SK-N-SH (cell line): ENCODE measurements around the gene STAP2. TPM values are rescaled to one million over a fixed set of nuclear protein-coding genes. Genes with fewer than 3 reads are reported as not detected.

Experiments used
- CTCF ChIA-PET: fragments of 300-600, 350-600 bp; formaldehyde crosslinking; extraction: SDS; loops from one replicate; lab custom pipeline; 2021; lab: Yijun Ruan, JAX
- POLR2A ChIA-PET: fragments of 350-600 bp; sonication (Branson Sonifier 250); formaldehyde crosslinking; extraction: SDS; loops from one replicate; lab custom pipeline; 2020; ENCODE audit warnings: antibody characterized with exemption, inconsistent platforms; lab: Yijun Ruan, JAX
- DNase-seq: peaks from one replicate; pipeline ENCODE4 v3.0.0; 2012
- H2AFZ ChIP-seq: fragments of 200-600 bp; sonication (generic); 2 replicates; pipeline ENCODE4 v1.8.1; 2016; ENCODE audit warnings: antibody characterized with exemption, mild to moderate bottlenecking, low read depth
- H3F3A ChIP-seq: fragments of 200-600 bp; sonication (generic); replicated peaks from 2 replicates; pipeline ENCODE3; 2016; ENCODE audit warnings: antibody characterized with exemption, mild to moderate bottlenecking; ENCODE audit not compliant: insufficient read depth
- H3K27ac ChIP-seq, 2 experiments: fragments of 200-500 bp in 1 of 2; fragments of 200-600 bp in 1 of 2; sonication (Bioruptor generic) in 1 of 2; sonication (generic), shearing (Covaris generic) in 1 of 2; 2 replicates each; pipeline versions ENCODE4 v1.5.1 to v1.6.1; 2014 to 2016; ENCODE audit warnings: low read depth in 2 of 2, inconsistent platforms in 1 of 2, low read length in 1 of 2, mild to moderate bottlenecking in 1 of 2, mixed read lengths in 1 of 2
- H3K27me3 ChIP-seq: fragments of 200-600 bp; sonication (generic), shearing (Covaris generic); 2 replicates; pipeline ENCODE4 v1.6.1; 2016; ENCODE audit warnings: mixed run types; ENCODE audit not compliant: insufficient read depth
- H3K36me3 ChIP-seq, 2 experiments: fragments of 200-500 bp in 1 of 2; fragments of 200-600 bp in 1 of 2; sonication (Bioruptor generic) in 1 of 2; sonication (generic) in 1 of 2; replicated peaks in 1 of 2; 2 replicates each; pipeline versions ENCODE3 to v1.5.1; 2014 to 2016; ENCODE audit warnings: low read length in 1 of 2, mild to moderate bottlenecking in 1 of 2; ENCODE audit not compliant: insufficient read depth in 2 of 2, control insufficient read depth in 1 of 2
- H3K4me1 ChIP-seq, 2 experiments: fragments of 200-500 bp in 1 of 2; fragments of 200-600 bp in 1 of 2; sonication (Bioruptor generic) in 1 of 2; sonication (generic), shearing (Covaris generic) in 1 of 2; 2 replicates each; pipeline versions ENCODE4 v1.5.1 to v1.6.1; 2014 to 2016; ENCODE audit warnings: low read depth in 1 of 2, low read length in 1 of 2, mixed run types in 1 of 2; ENCODE audit not compliant: insufficient read depth in 2 of 2, control insufficient read depth in 1 of 2
- H3K4me2 ChIP-seq: fragments of 200-600 bp; sonication (generic), shearing (Covaris generic); 2 replicates; pipeline ENCODE4 v1.6.1; 2017; ENCODE audit warnings: mixed run types
- H3K4me3 ChIP-seq, 2 experiments: fragments of 200-500 bp in 1 of 2; fragments of 200-600 bp in 1 of 2; sonication (Bioruptor generic) in 1 of 2; sonication (generic), shearing (Covaris generic) in 1 of 2; 2 replicates each; pipeline versions ENCODE4 v1.5.1 to v1.8.1; 2014 to 2016; ENCODE audit warnings: low read depth in 2 of 2, inconsistent platforms in 1 of 2, low read length in 1 of 2, mild to moderate bottlenecking in 1 of 2, mixed read lengths in 1 of 2, moderate library complexity in 1 of 2
- H3K79me2 ChIP-seq: fragments of 200-600 bp; sonication (generic); 2 replicates; pipeline ENCODE4 v1.8.1; 2017; ENCODE audit warnings: mild to moderate bottlenecking; ENCODE audit not compliant: insufficient read depth
- H3K9ac ChIP-seq: fragments of 200-600 bp; sonication (generic); 2 replicates; pipeline ENCODE4 v1.6.1; 2017; ENCODE audit warnings: mixed run types
- H3K9me2 ChIP-seq: fragments of 200-600 bp; sonication (generic); 2 replicates; pipeline ENCODE4 v1.6.1; 2017; ENCODE audit warnings: mixed run types
- H3K9me3 ChIP-seq: fragments of 200-600 bp; sonication (generic); 2 replicates; pipeline ENCODE4 v1.6.1; 2017; ENCODE audit warnings: mixed run types, mild to moderate bottlenecking, moderate library complexity
- H4K20me1 ChIP-seq: fragments of 200-600 bp; sonication (generic); 2 replicates; pipeline ENCODE4 v1.6.1; 2017; ENCODE audit warnings: mild to moderate bottlenecking, mixed run types; ENCODE audit not compliant: insufficient read depth
- CHD2 ChIP-seq: fragments of 150-350 bp; IDR thresholded peaks from 2 replicates; pipeline ENCODE4 v1.6.1; 2018; ENCODE audit warnings: low read length; ENCODE audit not compliant: partially characterized antibody
- EP300 ChIP-seq, 2 experiments: IDR thresholded peaks; 2 replicates each; pipeline versions ENCODE4 v1.4.0 to v1.6.1; 2012; ENCODE audit warnings: borderline replicate concordance in 1 of 2, low read depth in 1 of 2, low read length in 1 of 2
- FOXJ3 ChIP-seq: sonication (generic); formaldehyde crosslinking; IDR thresholded peaks from 2 replicates; pipeline ENCODE4 v1.5.1; 2020; ENCODE audit warnings: mild to moderate bottlenecking, missing genetic modification reagents
- FOXM1 ChIP-seq: IDR thresholded peaks from 2 replicates; pipeline ENCODE4 v1.4.0; 2012; ENCODE audit warnings: low read depth, mild to moderate bottlenecking
- GABPA ChIP-seq: IDR thresholded peaks from 2 replicates; pipeline ENCODE4 v1.4.0; 2012; ENCODE audit warnings: low read depth, mild to moderate bottlenecking
- NFIC ChIP-seq: IDR thresholded peaks from 2 replicates; pipeline ENCODE4 v1.4.0; 2012; ENCODE audit warnings: borderline replicate concordance
- NRF1 ChIP-seq: IDR thresholded peaks from 2 replicates; pipeline ENCODE4 v1.6.1; 2012; ENCODE audit warnings: low read depth, mild to moderate bottlenecking, low read length
- POLR2AphosphoS5 ChIP-seq: IDR thresholded peaks from 2 replicates; pipeline ENCODE4 v1.6.1; 2012; ENCODE audit warnings: low read depth, low read length
- RAD21 ChIP-seq: IDR thresholded peaks from 2 replicates; pipeline ENCODE4 v1.6.1; 2012; ENCODE audit warnings: mild to moderate bottlenecking, low read length
- RFX5 ChIP-seq: IDR thresholded peaks from 2 replicates; pipeline ENCODE4 v1.6.1; 2012; ENCODE audit warnings: mild to moderate bottlenecking, improper control_type of control experiment, low read length
- SIN3A ChIP-seq: IDR thresholded peaks from 2 replicates; pipeline ENCODE4 v1.6.1; 2012; ENCODE audit warnings: low read depth, mild to moderate bottlenecking, low read length, moderate library complexity, borderline replicate concordance
- WGBS: methylation state at CpG from one replicate; pipeline ENCODE4 v1.1.6; 2017; ENCODE audit warnings: low lambda C conversion rate; 5-methylcytosine and 5-hydroxymethylcytosine counted together
- polyA plus RNA-seq, 3 experiments: library from polyadenylated mRNA; depleted of rRNA; stranded (reverse); fragments of >200 nt; gene quantifications; 2 replicates each; pipeline ENCODE4 v1.2.3, GENCODE V29; 2012
- TF ChIP-seq, protein P1 (sequence below): fragments of 150-350 bp; IDR thresholded peaks from 2 replicates; pipeline ENCODE4 v1.6.1; 2017; ENCODE audit warnings: antibody characterized with exemption, low read length, low read depth, borderline replicate concordance
- TF ChIP-seq, protein P2 (sequence below): fragments of 150-350 bp; IDR thresholded peaks from 2 replicates; pipeline ENCODE4 v1.6.1; 2016; ENCODE audit warnings: mild to moderate bottlenecking, low read depth, low read length
- TF ChIP-seq, protein P3 (sequence below): IDR thresholded peaks from 2 replicates; pipeline ENCODE4 v1.6.1; 2012; ENCODE audit warnings: mild to moderate bottlenecking, low read depth, low read length, moderate library complexity
- TF ChIP-seq, protein P4 (sequence below): IDR thresholded peaks from 2 replicates; pipeline ENCODE4 v1.4.0; 2012; ENCODE audit warnings: low read depth

STAP2 gene
- polyA plus RNA-seq, 1 of the 3 experiments (the other 2 are of a cell fraction), result 7.6 TPM

DNA sequence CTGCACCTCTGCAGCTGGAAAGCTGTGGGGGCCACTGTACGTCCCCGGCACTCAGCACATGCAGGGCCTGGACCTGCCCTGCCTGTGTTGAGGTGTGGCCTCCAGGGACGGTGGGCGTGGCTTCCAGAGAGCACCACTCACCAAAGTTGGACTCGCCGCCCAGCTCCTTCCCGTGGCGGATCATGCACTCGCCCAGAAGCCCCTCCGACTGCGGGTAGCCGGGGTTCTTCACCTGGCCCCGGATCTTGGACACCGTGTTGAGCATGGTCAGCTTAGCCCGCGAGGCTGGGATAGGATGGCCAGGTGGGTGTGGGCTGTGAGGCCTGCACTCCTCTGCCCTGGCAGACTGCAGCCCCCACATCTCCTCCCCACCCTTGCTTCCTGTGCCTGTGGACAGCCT, 26.7 kb upstream of the STAP2 start:
- POLR2A ChIA-PET, result no interaction called here
- Histone ChIP-seq H3K4me3 (no peak overlapping the region), H3K27ac (no peak overlapping the region; a peak in 1 of 4 replicates), H3K9me2 (no peaks in the 10 kb centered on the region), H2AFZ (no peak overlapping the region), H3F3A (peaks cover 3% of the 10 kb centered on the region), H3K79me2 (peaks cover 31% of the 10 kb centered on the region), H3K27me3 (no peaks in the 10 kb centered on the region), H3K9me3 (no peaks in the 10 kb centered on the region), H3K9ac (no peak overlapping the region), H3K36me3 (peaks cover 0 to 42% of the 10 kb centered on the region in 2 experiments), H3K4me2 (no peak overlapping the region), H3K4me1 (peaks cover 7 to 13% of the 10 kb centered on the region in 2 experiments; a peak in 2 of 4 replicates), H4K20me1 (peaks cover 11% of the 10 kb centered on the region; the same call in 1 of the 2 replicates)
- 100% methylated on average over 4 of the region's 16 CpGs for WGBS
- CTCF ChIA-PET, result interaction anchor here (1.3 to 8.5 kb wide), 3 partner anchors 10 to 35 kb away, joined by 6 to 84 read pairs (median 13); partner anchors contain the start of gene SH3GL1
- DNase-seq, result no peak
- TF ChIP-seq RFX5, result no peak
- no peak for TF ChIP-seq GABPA
- TF ChIP-seq, protein P1, sequence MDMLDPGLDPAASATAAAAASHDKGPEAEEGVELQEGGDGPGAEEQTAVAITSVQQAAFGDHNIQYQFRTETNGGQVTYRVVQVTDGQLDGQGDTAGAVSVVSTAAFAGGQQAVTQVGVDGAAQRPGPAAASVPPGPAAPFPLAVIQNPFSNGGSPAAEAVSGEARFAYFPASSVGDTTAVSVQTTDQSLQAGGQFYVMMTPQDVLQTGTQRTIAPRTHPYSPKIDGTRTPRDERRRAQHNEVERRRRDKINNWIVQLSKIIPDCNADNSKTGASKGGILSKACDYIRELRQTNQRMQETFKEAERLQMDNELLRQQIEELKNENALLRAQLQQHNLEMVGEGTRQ, result no peak
- no peak for TF ChIP-seq EP300 (IDR thresholded peaks at IDR 0.05; ENCODE audit: borderline replicate concordance in 1 of 2, low read depth in 1 of 2, low read length in 1 of 2)
- TF ChIP-seq, protein P2, sequence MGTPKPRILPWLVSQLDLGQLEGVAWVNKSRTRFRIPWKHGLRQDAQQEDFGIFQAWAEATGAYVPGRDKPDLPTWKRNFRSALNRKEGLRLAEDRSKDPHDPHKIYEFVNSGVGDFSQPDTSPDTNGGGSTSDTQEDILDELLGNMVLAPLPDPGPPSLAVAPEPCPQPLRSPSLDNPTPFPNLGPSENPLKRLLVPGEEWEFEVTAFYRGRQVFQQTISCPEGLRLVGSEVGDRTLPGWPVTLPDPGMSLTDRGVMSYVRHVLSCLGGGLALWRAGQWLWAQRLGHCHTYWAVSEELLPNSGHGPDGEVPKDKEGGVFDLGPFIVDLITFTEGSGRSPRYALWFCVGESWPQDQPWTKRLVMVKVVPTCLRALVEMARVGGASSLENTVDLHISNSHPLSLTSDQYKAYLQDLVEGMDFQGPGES, result no peak
- TF ChIP-seq, protein P3, sequence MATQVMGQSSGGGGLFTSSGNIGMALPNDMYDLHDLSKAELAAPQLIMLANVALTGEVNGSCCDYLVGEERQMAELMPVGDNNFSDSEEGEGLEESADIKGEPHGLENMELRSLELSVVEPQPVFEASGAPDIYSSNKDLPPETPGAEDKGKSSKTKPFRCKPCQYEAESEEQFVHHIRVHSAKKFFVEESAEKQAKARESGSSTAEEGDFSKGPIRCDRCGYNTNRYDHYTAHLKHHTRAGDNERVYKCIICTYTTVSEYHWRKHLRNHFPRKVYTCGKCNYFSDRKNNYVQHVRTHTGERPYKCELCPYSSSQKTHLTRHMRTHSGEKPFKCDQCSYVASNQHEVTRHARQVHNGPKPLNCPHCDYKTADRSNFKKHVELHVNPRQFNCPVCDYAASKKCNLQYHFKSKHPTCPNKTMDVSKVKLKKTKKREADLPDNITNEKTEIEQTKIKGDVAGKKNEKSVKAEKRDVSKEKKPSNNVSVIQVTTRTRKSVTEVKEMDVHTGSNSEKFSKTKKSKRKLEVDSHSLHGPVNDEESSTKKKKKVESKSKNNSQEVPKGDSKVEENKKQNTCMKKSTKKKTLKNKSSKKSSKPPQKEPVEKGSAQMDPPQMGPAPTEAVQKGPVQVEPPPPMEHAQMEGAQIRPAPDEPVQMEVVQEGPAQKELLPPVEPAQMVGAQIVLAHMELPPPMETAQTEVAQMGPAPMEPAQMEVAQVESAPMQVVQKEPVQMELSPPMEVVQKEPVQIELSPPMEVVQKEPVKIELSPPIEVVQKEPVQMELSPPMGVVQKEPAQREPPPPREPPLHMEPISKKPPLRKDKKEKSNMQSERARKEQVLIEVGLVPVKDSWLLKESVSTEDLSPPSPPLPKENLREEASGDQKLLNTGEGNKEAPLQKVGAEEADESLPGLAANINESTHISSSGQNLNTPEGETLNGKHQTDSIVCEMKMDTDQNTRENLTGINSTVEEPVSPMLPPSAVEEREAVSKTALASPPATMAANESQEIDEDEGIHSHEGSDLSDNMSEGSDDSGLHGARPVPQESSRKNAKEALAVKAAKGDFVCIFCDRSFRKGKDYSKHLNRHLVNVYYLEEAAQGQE, result no peak
- TF ChIP-seq, protein P4, sequence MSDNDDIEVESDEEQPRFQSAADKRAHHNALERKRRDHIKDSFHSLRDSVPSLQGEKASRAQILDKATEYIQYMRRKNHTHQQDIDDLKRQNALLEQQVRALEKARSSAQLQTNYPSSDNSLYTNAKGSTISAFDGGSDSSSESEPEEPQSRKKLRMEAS, result no peak

DNA sequence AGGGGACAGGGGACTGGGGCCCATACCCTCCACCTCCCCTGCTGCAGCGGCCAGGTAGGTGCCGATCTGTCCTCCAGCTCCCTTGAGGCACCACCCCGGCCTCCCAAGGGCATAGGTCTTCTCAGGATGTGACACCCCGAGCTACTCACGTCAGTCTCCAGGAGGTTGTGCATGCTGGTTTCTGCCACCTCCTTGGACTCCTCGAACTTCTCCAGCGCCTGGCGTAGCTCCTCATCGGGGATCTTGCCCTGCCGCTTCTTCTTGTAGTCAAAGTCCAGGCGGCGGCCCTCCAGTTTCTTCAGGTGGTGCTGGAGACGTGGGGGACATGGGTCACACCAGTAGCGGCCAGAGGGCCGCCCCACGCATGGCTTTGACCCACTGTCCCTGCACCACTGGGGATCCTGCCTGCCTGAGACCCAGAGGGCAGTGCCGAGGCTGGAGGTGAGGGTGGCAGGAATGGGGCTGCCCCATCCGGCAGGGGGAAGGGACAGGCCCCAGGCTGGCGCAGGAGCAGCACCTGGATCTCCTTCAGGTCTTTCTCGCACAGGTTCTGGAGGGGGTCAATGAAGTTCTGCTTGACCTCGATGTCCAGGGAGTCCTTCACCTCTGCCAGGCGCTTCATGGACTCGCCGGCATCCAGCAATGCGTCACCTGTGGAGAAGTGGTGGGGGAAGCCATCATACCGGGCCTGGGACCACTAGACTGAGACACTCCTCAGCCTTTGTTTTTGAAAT, 25.1 kb upstream of the STAP2 start:
- Histone ChIP-seq H3K9me3 (no peaks in the 10 kb centered on the region), H3K36me3 (peaks cover 0 to 57% of the 10 kb centered on the region in 2 experiments), H3K79me2 (peaks cover 15% of the 10 kb centered on the region)

More for the DNA sequence above, 25.1 kb upstream of the STAP2 start:
- H3K9ac ChIP-seq, result no peak overlapping the region
- peaks cover 3% of the 10 kb centered on the region for H3F3A ChIP-seq
- no peak overlapping the region for H3K4me3 ChIP-seq
- H3K4me1 ChIP-seq, result peaks cover 7 to 13% of the 10 kb centered on the region in 2 experiments; a peak in 2 of 4 replicates
- no peak overlapping the region for H3K4me2 ChIP-seq
- CTCF ChIA-PET, result interaction anchor here (0.5 to 8.5 kb wide), 11 partner anchors 9 to 982 kb away, joined by 3 to 84 read pairs (median 4); partner anchors contain the start of genes MPND and SH3GL1
- H3K27ac ChIP-seq, result no peak overlapping the region; a peak in 1 of 4 replicates
- H4K20me1 ChIP-seq, result peaks cover 7% of the 10 kb centered on the region; the same call in 1 of the 2 replicates
- POLR2A ChIA-PET, result interaction anchor here (1.6 kb wide), 1 partner anchor 11 kb away, joined by 5 read pairs; no protein-coding TSS in a partner anchor
- no peaks in the 10 kb centered on the region for H3K9me2 ChIP-seq
- DNase-seq, result no peak
- no peak overlapping the region for H2AFZ ChIP-seq
- WGBS, result 100% methylated on average over 7 of the region's 26 CpGs
- TF ChIP-seq NRF1, result no peak
- TF ChIP-seq, protein P2, result no peak
- TF ChIP-seq SIN3A, result no peak
- TF ChIP-seq RAD21, result no peak
- TF ChIP-seq CHD2, result no peak
- TF ChIP-seq POLR2AphosphoS5, result no peak
- TF ChIP-seq FOXM1, result no peak
- TF ChIP-seq NFIC, result no peak
- TF ChIP-seq FOXJ3 (CRISPR knock-in tag), result no peak
- H3K27me3 ChIP-seq, result no peaks in the 10 kb centered on the region
